H9 (cell line): ENCODE results near the gene ARID4A. TPM values are rescaled to one million over a fixed set of nuclear protein-coding genes. Genes with fewer than 3 reads are reported as not detected.

Experiments used
- DNase-seq: peaks from one replicate; pipeline ENCODE4 v3.0.0-alpha.2; 2017
- H2AFZ ChIP-seq: one replicate; pipeline ENCODE4 v1.6.1; 2013; ENCODE audit warnings: mild to moderate bottlenecking, low read length, control low read depth, moderate library complexity
- H2AK5ac ChIP-seq: 2 replicates; pipeline ENCODE4 v1.6.1; 2013; ENCODE audit warnings: low read length, control low read depth, mixed read lengths; ENCODE audit not compliant: insufficient read length
- H2BK120ac ChIP-seq: one replicate; pipeline ENCODE4 v1.6.1; 2013; ENCODE audit warnings: low read depth, mild to moderate bottlenecking, low read length, control low read depth, inconsistent platforms; ENCODE audit not compliant: poor library complexity, severe bottlenecking
- H2BK12ac ChIP-seq: 2 replicates; pipeline ENCODE4 v1.6.1; 2013; ENCODE audit warnings: low read length, control low read depth, mixed read lengths, low read depth; ENCODE audit not compliant: insufficient read length
- H2BK15ac ChIP-seq: 2 replicates; pipeline ENCODE4 v1.6.1; 2013; ENCODE audit warnings: low read depth, low read length, control low read depth
- H2BK20ac ChIP-seq: one replicate; pipeline ENCODE4 v1.6.1; 2013; ENCODE audit warnings: low read depth, mild to moderate bottlenecking, low read length, control low read depth, inconsistent platforms; ENCODE audit not compliant: poor library complexity, severe bottlenecking
- H2BK5ac ChIP-seq: 2 replicates; pipeline ENCODE4 v1.6.1; 2013; ENCODE audit warnings: low read length, control low read depth, mixed read lengths; ENCODE audit not compliant: insufficient read length
- H3K14ac ChIP-seq: 2 replicates; pipeline ENCODE4 v1.6.1; 2013; ENCODE audit warnings: low read length, control low read depth; ENCODE audit not compliant: insufficient read depth
- H3K18ac ChIP-seq: 2 replicates; pipeline ENCODE4 v1.6.1; 2013; ENCODE audit warnings: low read depth, mild to moderate bottlenecking, mixed read lengths, low read length, control low read depth; ENCODE audit not compliant: insufficient read length
- H3K23ac ChIP-seq: 2 replicates; pipeline ENCODE4 v1.6.1; 2013; ENCODE audit warnings: low read length, control low read depth, mixed read lengths, low read depth; ENCODE audit not compliant: insufficient read length
- H3K23me2 ChIP-seq: 2 replicates; pipeline ENCODE4 v1.6.1; 2013; ENCODE audit warnings: low read depth, mild to moderate bottlenecking, mixed read lengths, low read length, control low read depth; ENCODE audit not compliant: insufficient read length, poor library complexity, severe bottlenecking
- H3K27ac ChIP-seq: 2 replicates; pipeline ENCODE4 v1.5.1; 2013; ENCODE audit warnings: low read length, control low read depth, mixed read lengths, low read depth; ENCODE audit not compliant: insufficient read length
- H3K27me3 ChIP-seq: 2 replicates; pipeline ENCODE4 v1.6.1; 2013; ENCODE audit warnings: low read length, control low read depth, inconsistent platforms; ENCODE audit not compliant: insufficient read depth
- H3K4ac ChIP-seq: 2 replicates; pipeline ENCODE4 v1.6.1; 2013; ENCODE audit warnings: low read depth, mild to moderate bottlenecking, control low read depth, inconsistent platforms, low read length, moderate library complexity
- H3K4me1 ChIP-seq: 2 replicates; pipeline ENCODE4 v1.6.1; 2013; ENCODE audit warnings: low read length, control low read depth, inconsistent platforms; ENCODE audit not compliant: insufficient read depth
- H3K4me2 ChIP-seq: 2 replicates; pipeline ENCODE4 v1.6.1; 2013; ENCODE audit warnings: low read length, control low read depth, mixed read lengths; ENCODE audit not compliant: insufficient read length, insufficient read depth
- H3K56ac ChIP-seq: 2 replicates; pipeline ENCODE4 v1.6.1; 2013; ENCODE audit warnings: low read depth, mild to moderate bottlenecking, mixed read lengths, low read length, control low read depth; ENCODE audit not compliant: insufficient read length
- H3K79me1 ChIP-seq: 2 replicates; pipeline ENCODE4 v1.6.1; 2013; ENCODE audit warnings: low read depth, mild to moderate bottlenecking, moderate library complexity, low read length, control low read depth, inconsistent platforms; ENCODE audit not compliant: insufficient read depth, poor library complexity, severe bottlenecking
- H3K79me2 ChIP-seq: 2 replicates; pipeline ENCODE4 v1.6.1; 2013; ENCODE audit warnings: low read length, control low read depth, inconsistent platforms; ENCODE audit not compliant: insufficient read depth
- H3K9ac ChIP-seq: 2 replicates; pipeline ENCODE4 v1.6.1; 2013; ENCODE audit warnings: low read length, control low read depth, mixed read lengths; ENCODE audit not compliant: insufficient read length; ENCODE audit errors: extremely low read depth
- H3K9me3 ChIP-seq: one replicate; pipeline ENCODE4 v1.6.1; 2013; ENCODE audit warnings: low read depth, low read length, inconsistent platforms; ENCODE audit not compliant: control insufficient read depth
- H3T11ph ChIP-seq: one replicate; pipeline ENCODE4 v1.6.1; 2013; ENCODE audit warnings: mild to moderate bottlenecking, low read length, control low read depth, inconsistent platforms
- H4K20me1 ChIP-seq: one replicate; pipeline ENCODE4 v1.6.1; 2013; ENCODE audit not compliant: control insufficient read depth, insufficient read length, insufficient read depth
- H4K5ac ChIP-seq: 2 replicates; pipeline ENCODE4 v1.6.1; 2013; ENCODE audit warnings: low read depth, mild to moderate bottlenecking, mixed read lengths, low read length, control low read depth; ENCODE audit not compliant: insufficient read length
- H4K8ac ChIP-seq: replicated peaks from 2 replicates; pipeline ENCODE4 v1.6.1; 2013; ENCODE audit warnings: low read length, control low read depth, mixed read lengths, low read depth; ENCODE audit not compliant: insufficient read length
- H4K91ac ChIP-seq: 2 replicates; pipeline ENCODE4 v1.6.1; 2013; ENCODE audit warnings: low read depth, mild to moderate bottlenecking, moderate library complexity, mixed read lengths, low read length, control low read depth; ENCODE audit not compliant: insufficient read length
- H3K27ac Mint-ChIP-seq, 3 experiments: 2 replicates in 2 of 3; 3 replicates in 1 of 3; pipeline ENCODE4 v1.8.0; 2020 to 2021; ENCODE audit warnings: mixed read lengths in 3 of 3, mild to moderate bottlenecking in 1 of 3, moderate library complexity in 1 of 3
- H3K27me3 Mint-ChIP-seq: 2 replicates; pipeline ENCODE4 v1.8.0; 2021; ENCODE audit warnings: low read depth, mild to moderate bottlenecking, moderate library complexity, mixed read lengths
- H3K36me3 Mint-ChIP-seq, 3 experiments: 2 replicates in 2 of 3; 3 replicates in 1 of 3; pipeline ENCODE4 v1.8.0; 2020 to 2021; ENCODE audit warnings: low read depth in 3 of 3, mixed read lengths in 3 of 3; ENCODE audit not compliant: insufficient read depth in 1 of 3
- H3K4me1 Mint-ChIP-seq, 2 experiments: 2 replicates each; pipeline ENCODE4 v1.8.0; 2020; ENCODE audit warnings: mixed read lengths in 2 of 2
- H3K4me3 Mint-ChIP-seq, 2 experiments: 2 replicates in 1 of 2; 3 replicates in 1 of 2; pipeline ENCODE4 v1.8.0; 2020 to 2021; ENCODE audit warnings: mild to moderate bottlenecking in 2 of 2, mixed read lengths in 2 of 2, moderate library complexity in 1 of 2
- H3K9me3 Mint-ChIP-seq, 2 experiments: 2 replicates in 1 of 2; 3 replicates in 1 of 2; pipeline ENCODE4 v1.8.0; 2020; ENCODE audit warnings: mild to moderate bottlenecking in 2 of 2, mixed read lengths in 2 of 2, moderate library complexity in 1 of 2
- CTCF ChIP-seq: fragments of 200-600 bp; sonication (generic); conservative IDR thresholded peaks from 3 replicates; pipeline ENCODE4 v1.8.0; 2021; ENCODE audit warnings: antibody characterized with exemption, mild to moderate bottlenecking
- whole genome bisulfite sequencing: extraction: QIAGEN DNeasy Blood & Tissue Kit; methylation state at CpG from one replicate; pipeline ENCODE4 v1.1.7; 2013; ENCODE audit warnings: missing lambda C conversion rate, low lambda C conversion rate, mixed read lengths; ENCODE audit not compliant: insufficient read length; ENCODE audit errors: extremely low coverage; 5-methylcytosine and 5-hydroxymethylcytosine counted together
- total RNA-seq: library from RNA; stranded (reverse); gene quantifications from 2 replicates; pipeline ENCODE4 v1.2.1, GENCODE V29; 2021

ARID4A gene
- total RNA-seq, 1 experiment from 2014 or later, result 13.2 TPM

- no peak overlapping the region for H2BK5ac ChIP-seq
- H3K27me3 ChIP-seq, result no peaks in the 10 kb centered on the region
- H2BK12ac ChIP-seq, result no peak overlapping the region
- H3K9ac ChIP-seq, result peak overlapping the region; percentile 96
- no peak overlapping the region for H4K91ac ChIP-seq
- H3K79me1 ChIP-seq, result peaks cover 5% of the 10 kb centered on the region
- no peak overlapping the region for H2AK5ac ChIP-seq
- no peaks in the 10 kb centered on the region for H3K4me1 ChIP-seq
- no peaks in the 10 kb centered on the region for H4K20me1 ChIP-seq
- H3K56ac ChIP-seq, result peak overlapping the region; percentile 96
- H3K4me2 ChIP-seq, result peak overlapping the region; percentile 57
- Mint-ChIP-seq H3K36me3 (peaks cover 26 to 40% (median 34%) of the 10 kb centered on the region in 3 experiments), H3K27me3 (no peaks in the 10 kb centered on the region), H3K9me3 (no peaks in the 10 kb centered on the region; a peak in 1 of 5 replicates), H3K4me1 (peaks cover 11 to 15% of the 10 kb centered on the region in 2 experiments), H3K4me3 (no peak overlapping the region), H3K27ac (no peak overlapping the region)
- no peak for DNase-seq
- no peak overlapping the region for H3K23ac ChIP-seq
- no peaks in the 10 kb centered on the region for H3K9me3 ChIP-seq
- peaks cover 34% of the 10 kb centered on the region; the same call in 1 of the 2 replicates for H3K79me2 ChIP-seq
- H4K5ac ChIP-seq, result no peak overlapping the region
- H3K27ac ChIP-seq, result peak overlapping the region; percentile 94
- no CpG with 5 or more reads among the region's 10 CpGs for WGBS
- H3T11ph ChIP-seq, result no peak overlapping the region
- no peak overlapping the region for H3K4ac ChIP-seq
- no peak overlapping the region for H2BK15ac ChIP-seq
- H2BK120ac ChIP-seq, result no peak overlapping the region
- no peak overlapping the region for H2AFZ ChIP-seq
- H4K8ac ChIP-seq, result no peak overlapping the region
- peaks cover 4% of the 10 kb centered on the region for H3K23me2 ChIP-seq
- H3K18ac ChIP-seq, result peak overlapping the region; percentile 2
- H2BK20ac ChIP-seq, result no peak overlapping the region
- TF ChIP-seq CTCF, result no peak
- no peak overlapping the region for H3K14ac ChIP-seq
Observed at GRCh38 chr14:58297412-58297761, 968 bp upstream of the ARID4A start.
